ENCODE measurements around the gene TRIM60. TPM values are rescaled to one million over a fixed set of nuclear protein-coding genes. Genes with fewer than 3 reads are reported as not detected.
"Not testable (repeated sequence)": the region's sequence is repeated elsewhere in the genome, so short reads cannot be mapped to it uniquely, and the experiment has no call there.

The TRIM60 gene
- total and polyA plus RNA-seq, 2 experiments from 2014 or later: not detected

- Histone ChIP-seq H3K36me3 (ENCODE audit: low read depth) (0 out of 2 replicates have a peak, but pooled peaks cover 4% of the 10 kb centered on the region), H3K9me2 (ENCODE audit: insufficient read depth) (no peaks in the 10 kb centered on the region), H2AFZ (no peak overlapping the region), H3F3A (ENCODE audit: insufficient read depth) (no peaks in the 10 kb centered on the region), H3K4me2 (ENCODE audit: unreplicated experiment) (no peak overlapping the region), H3K79me2 (ENCODE audit: insufficient read depth) (no peaks in the 10 kb centered on the region), H3K4me3 (no peak overlapping the region), H3K27me3 (replicated peaks; ENCODE audit: insufficient read depth) (no peaks in the 10 kb centered on the region), H4K20me1 (ENCODE audit: insufficient read depth) (no peaks in the 10 kb centered on the region), H3K4me1 (ENCODE audit: insufficient read depth) (no peaks in the 10 kb centered on the region), H3K9me3 (ENCODE audit: low read depth) (no peaks in the 10 kb centered on the region), H3K9ac (no peak overlapping the region), H3K27ac (no peak overlapping the region)
- no peak for DNase-seq
- 88 to 92% methylated on average over 5 of the region's 5 CpGs for WGBS, 2 experiments (ENCODE audit: low coverage in 1 of 2, low lambda C conversion rate in 2 of 2, missing lambda C conversion rate in 2 of 2)
- in situ Hi-C loops (cut with MboI): no loop called here
- TF ChIP-seq EZH2phosphoT487 (IDR thresholded peaks at IDR 0.05; ENCODE audit: insufficient read depth, low read depth) (no peak), EZH2 (IDR thresholded peaks at IDR 0.05; ENCODE audit: insufficient read depth, poor library complexity, severe bottlenecking) (no peak)
These were observed 45.3 kb downstream of the TRIM60 start for GRCh38 chr4:165077034-165077578.

- Histone ChIP-seq H3K27me3 (replicated peaks; ENCODE audit: insufficient read depth) (no peaks in the 10 kb centered on the region), H3K4me3 (no peak overlapping the region), H3K27ac (no peak overlapping the region), H3K9ac (no peak overlapping the region), H3F3A (ENCODE audit: insufficient read depth) (no peaks in the 10 kb centered on the region), H3K4me2 (ENCODE audit: unreplicated experiment) (no peak overlapping the region), H3K9me3 (ENCODE audit: low read depth) (no peaks in the 10 kb centered on the region), H3K9me2 (ENCODE audit: insufficient read depth) (no peaks in the 10 kb centered on the region), H3K36me3 (ENCODE audit: low read depth) (0 out of 2 replicates have a peak, but pooled peaks cover 4% of the 10 kb centered on the region), H3K4me1 (ENCODE audit: insufficient read depth) (no peaks in the 10 kb centered on the region), H4K20me1 (ENCODE audit: insufficient read depth) (no peaks in the 10 kb centered on the region), H2AFZ (no peak overlapping the region), H3K79me2 (ENCODE audit: insufficient read depth) (no peaks in the 10 kb centered on the region)
- in situ Hi-C loops (cut with MboI): no loop called here
- WGBS, 2 experiments (ENCODE audit: low coverage in 1 of 2, low lambda C conversion rate in 2 of 2, missing lambda C conversion rate in 2 of 2): 63 to 65% methylated on average over 6 of the region's 6 CpGs
- DNase-seq: no peak
- no peak for TF ChIP-seq EZH2 (IDR thresholded peaks at IDR 0.05; ENCODE audit: insufficient read depth, poor library complexity, severe bottlenecking)
- no peak for TF ChIP-seq EZH2phosphoT487 (IDR thresholded peaks at IDR 0.05; ENCODE audit: insufficient read depth, low read depth)
These were observed 47.7 kb downstream of the TRIM60 start for GRCh38 chr4:165079476-165079875.

GRCh38 chr4:165084787-165085186 is 53.0 kb downstream of the TRIM60 start:
- H4K20me1 ChIP-seq (ENCODE audit: insufficient read depth); H3K36me3 ChIP-seq (ENCODE audit: low read depth); H2AFZ ChIP-seq; DNase-seq; H3K9me2 ChIP-seq (ENCODE audit: insufficient read depth); H3K9me3 ChIP-seq (ENCODE audit: low read depth); H3K4me1 ChIP-seq (ENCODE audit: insufficient read depth); H3K27me3 ChIP-seq (replicated peaks; ENCODE audit: insufficient read depth); H3K27ac ChIP-seq; H3K4me2 ChIP-seq (ENCODE audit: unreplicated experiment); in situ Hi-C loops (cut with MboI); H3K79me2 ChIP-seq (ENCODE audit: insufficient read depth); H3F3A ChIP-seq (ENCODE audit: insufficient read depth); H3K9ac ChIP-seq; H3K4me3 ChIP-seq: not testable (repeated sequence)
- 96 to 99% methylated on average over 6 to 7 of the region's 7 CpGs for whole genome bisulfite sequencing, 2 experiments (ENCODE audit: low coverage in 1 of 2, low lambda C conversion rate in 2 of 2, missing lambda C conversion rate in 2 of 2)

- no peak for DNase-seq
- whole genome bisulfite sequencing, 2 experiments (ENCODE audit: low coverage in 1 of 2, low lambda C conversion rate in 2 of 2, missing lambda C conversion rate in 2 of 2): 93 to 97% methylated on average over 2 of the region's 2 CpGs
- no peaks in the 10 kb centered on the region for H3K9me2 ChIP-seq (ENCODE audit: insufficient read depth)
- H3K27ac ChIP-seq: no peak overlapping the region
- no peaks in the 10 kb centered on the region for H3F3A ChIP-seq (ENCODE audit: insufficient read depth)
- no peaks in the 10 kb centered on the region for H3K4me1 ChIP-seq (ENCODE audit: insufficient read depth)
- H2AFZ ChIP-seq: no peak overlapping the region
- in situ Hi-C loops (cut with MboI): no loop called here
- H3K9me3 ChIP-seq (ENCODE audit: low read depth): no peaks in the 10 kb centered on the region
- no peaks in the 10 kb centered on the region for H3K27me3 ChIP-seq (replicated peaks; ENCODE audit: insufficient read depth)
- no peaks in the 10 kb centered on the region for H4K20me1 ChIP-seq (ENCODE audit: insufficient read depth)
- no peak for TF ChIP-seq EZH2phosphoT487 (IDR thresholded peaks at IDR 0.05; ENCODE audit: insufficient read depth, low read depth)
- H3K4me2 ChIP-seq (ENCODE audit: unreplicated experiment): no peak overlapping the region
- H3K79me2 ChIP-seq (ENCODE audit: insufficient read depth): no peaks in the 10 kb centered on the region
- H3K4me3 ChIP-seq: no peak overlapping the region
- no peak overlapping the region for H3K9ac ChIP-seq
- H3K36me3 ChIP-seq (ENCODE audit: low read depth): no peaks in the 10 kb centered on the region
These were observed 54.1 kb downstream of the TRIM60 start for GRCh38 chr4:165085946-165086345.

- H3K4me3 ChIP-seq: no peak overlapping the region
- H3K27me3 ChIP-seq (replicated peaks; ENCODE audit: insufficient read depth): no peaks in the 10 kb centered on the region
- no peak overlapping the region for H2AFZ ChIP-seq
- 96% methylated on average over 3 of the region's 3 CpGs for WGBS, 2 experiments (ENCODE audit: low coverage in 1 of 2, low lambda C conversion rate in 2 of 2, missing lambda C conversion rate in 2 of 2)
- TF ChIP-seq EZH2phosphoT487 (IDR thresholded peaks at IDR 0.05; ENCODE audit: insufficient read depth, low read depth) (no peak), EZH2 (IDR thresholded peaks at IDR 0.05; ENCODE audit: insufficient read depth, poor library complexity, severe bottlenecking) (no peak)
- no peaks in the 10 kb centered on the region for H3F3A ChIP-seq (ENCODE audit: insufficient read depth)
- no peaks in the 10 kb centered on the region for H3K79me2 ChIP-seq (ENCODE audit: insufficient read depth)
- in situ Hi-C loops (cut with MboI): no loop called here
- H3K36me3 ChIP-seq (ENCODE audit: low read depth): no peaks in the 10 kb centered on the region
- H3K4me2 ChIP-seq (ENCODE audit: unreplicated experiment): no peak overlapping the region
- no peaks in the 10 kb centered on the region for H3K9me2 ChIP-seq (ENCODE audit: insufficient read depth)
- no peaks in the 10 kb centered on the region for H3K9me3 ChIP-seq (ENCODE audit: low read depth)
- no peak overlapping the region for H3K27ac ChIP-seq
- H4K20me1 ChIP-seq (ENCODE audit: insufficient read depth): no peaks in the 10 kb centered on the region
- H3K9ac ChIP-seq: no peak overlapping the region
- DNase-seq: no peak
- H3K4me1 ChIP-seq (ENCODE audit: insufficient read depth): no peaks in the 10 kb centered on the region
These were observed 56.6 kb downstream of the TRIM60 start for GRCh38 chr4:165088366-165088765.

Small RNA genes lying within 50 kb of the gene (small RNA-seq; reads per million reads assigned to genes)
- not detected for gene AC106872.12 (ENCODE audit: low read depth, low replicate concordance)

Other genes with a start within 250 kb of the TRIM60 start
- not detected in 2 replicates for gene APELA, start 154.8 kb upstream of the TRIM60 start, total RNA-seq (2014; rRNA removed; shearing (Covaris generic))
- gene APELA, start 154.8 kb upstream of the TRIM60 start, polyA plus RNA-seq (2016; fragmentation: Nextera tagmentation; extraction: Ambion mirVana): not detected in 2 replicates
- not detected in 2 replicates for gene TRIM61, start 54.3 kb upstream of the TRIM60 start, total RNA-seq (2014; rRNA removed; shearing (Covaris generic))
- gene TRIM61, start 54.3 kb upstream of the TRIM60 start, polyA plus RNA-seq (2016; fragmentation: Nextera tagmentation; extraction: Ambion mirVana): 0.18 TPM in 1 of 2 replicates, not detected in the other
- not detected in 2 replicates for gene TRIM75, start 21.9 kb downstream of the TRIM60 start, total RNA-seq (2014; rRNA removed; shearing (Covaris generic))
- not detected in 2 replicates for gene TRIM75, start 21.9 kb downstream of the TRIM60 start, polyA plus RNA-seq (2016; fragmentation: Nextera tagmentation; extraction: Ambion mirVana)
- 6.4 and 13.7 TPM in 2 replicates for gene TMEM192, start 80.9 kb downstream of the TRIM60 start, total RNA-seq (2014; rRNA removed; shearing (Covaris generic))
- 7.6 and 7.8 TPM in 2 replicates for gene TMEM192, start 80.9 kb downstream of the TRIM60 start, polyA plus RNA-seq (2016; fragmentation: Nextera tagmentation; extraction: Ambion mirVana)
- gene KLHL2, start 175.6 kb downstream of the TRIM60 start, total RNA-seq (2014; rRNA removed; shearing (Covaris generic)): 14.8 and 20.2 TPM in 2 replicates
- gene KLHL2, start 175.6 kb downstream of the TRIM60 start, polyA plus RNA-seq (2016; fragmentation: Nextera tagmentation; extraction: Ambion mirVana): 10.9 and 11.0 TPM in 2 replicates

Measured in GM23248 (cell line).